HepG2 (cell line): ENCODE data around the gene FXYD5. TPM values are rescaled to one million over a fixed set of nuclear protein-coding genes. Genes with fewer than 3 reads are reported as not detected.

Source experiments
- CEBPG ChIP-seq: IDR thresholded peaks from 2 replicates; pipeline ENCODE4 v1.6.1; 2016
- CREM ChIP-seq, 2 experiments: sonication (generic) in 1 of 2; formaldehyde crosslinking in 1 of 2; IDR thresholded peaks; 2 replicates each; pipeline versions ENCODE4 v1.4.0 to v1.6.1; 2016 to 2020; ENCODE audit warnings: antibody characterized with exemption in 1 of 2, mild to moderate bottlenecking in 1 of 2, missing genetic modification reagents in 1 of 2
- REST ChIP-seq, 2 experiments: IDR thresholded peaks; 2 replicates each; pipeline ENCODE4 v1.6.1; 2011 to 2012; ENCODE audit warnings: low read length in 2 of 2, borderline replicate concordance in 1 of 2, low read depth in 1 of 2, mild to moderate bottlenecking in 1 of 2, moderate library complexity in 1 of 2
- TBX3 ChIP-seq: fragments of 450-650 bp; IDR thresholded peaks from 2 replicates; pipeline ENCODE4 v1.6.1; 2017; ENCODE audit warnings: antibody characterized with exemption, mild to moderate bottlenecking, inconsistent platforms, borderline replicate concordance
- ZBTB49 ChIP-seq: sonication (generic); formaldehyde crosslinking; IDR thresholded peaks from 2 replicates; pipeline ENCODE4 v1.4.0; 2020; ENCODE audit warnings: missing genetic modification reagents, borderline replicate concordance
- ZC3H13 ChIP-seq: sonication (generic); formaldehyde crosslinking; IDR thresholded peaks from 2 replicates; pipeline ENCODE4 v1.8.1; 2023; ENCODE audit warnings: mild to moderate bottlenecking, missing genetic modification reagents, moderate library complexity
- ZKSCAN1 ChIP-seq: fragments of 150-350 bp; IDR thresholded peaks from 2 replicates; pipeline ENCODE4 v1.6.1; 2014; ENCODE audit warnings: low read length
- ZNF574 ChIP-seq: sonication (generic); formaldehyde crosslinking; IDR thresholded peaks from 2 replicates; pipeline ENCODE4 v1.4.0; 2020; ENCODE audit warnings: missing genetic modification reagents
- polyA plus RNA-seq, 8 experiments: library from polyadenylated mRNA; depleted of rRNA in 3 of 8; stranded (reverse) in 7 of 8; unstranded in 1 of 8; fragments of >200 nt; fragmentation: Illumina TruSeq in 4 of 8; extraction: Trizol in 4 of 8; gene quantifications; 2 replicates each; pipeline versions ENCODE4 v1.2.1 to v1.2.3, GENCODE V29; 2011 to 2016; ENCODE audit warnings: low read depth in 4 of 8, missing spikeins in 1 of 8, mixed read lengths in 1 of 8; ENCODE audit not compliant: insufficient read depth in 1 of 8
- total RNA-seq, 5 experiments: library from RNA; depleted of rRNA; stranded (reverse); fragments of >200 nt; fragmentation: Illumina TruSeq; extraction: Trizol; gene quantifications; 2 replicates each; pipeline ENCODE4 v1.2.3, GENCODE V29; 2016; ENCODE audit warnings: low read depth in 1 of 5
- TF ChIP-seq, protein P1 (sequence below): IDR thresholded peaks from 2 replicates; pipeline ENCODE4 v1.6.1; 2016; ENCODE audit warnings: low read depth, control low read depth
- TF ChIP-seq, protein P2 (sequence below): sonication (generic); formaldehyde crosslinking; IDR thresholded peaks from 2 replicates; pipeline ENCODE4 v1.4.0; 2020; ENCODE audit warnings: missing genetic modification reagents
- TF ChIP-seq, protein P3 (sequence below): sonication (generic); formaldehyde crosslinking; IDR thresholded peaks from 2 replicates; pipeline ENCODE4 v1.4.0; 2020; ENCODE audit warnings: missing genetic modification reagents, borderline replicate concordance

FXYD5 gene
- total and polyA plus RNA-seq, 2 of the 13 experiments (the other 11 are each of a cell fraction or from before 2014, with no cell fraction given) = 0.65 TPM; not detected in 1

- TF ChIP-seq ZNF574 (CRISPR knock-in tag) (no peak), ZC3H13 (CRISPR knock-in tag) (no peak), TBX3 (no peak), ZBTB49 (no peak), CEBPG (CRISPR knock-in tag) (peak; percentile 13; the same call in 1 of the 2 replicates), REST (IDR thresholded peaks at IDR 0.05; ENCODE audit: borderline replicate concordance in 1 of 2, low read depth in 1 of 2, low read length in 2 of 2) (no peak), CREM (IDR thresholded peaks at IDR 0.05) (no peak), CREM (CRISPR knock-in tag; IDR thresholded peaks at IDR 0.05) (no peak), ZKSCAN1 (peak; percentile 98)
- TF ChIP-seq, protein P1, sequence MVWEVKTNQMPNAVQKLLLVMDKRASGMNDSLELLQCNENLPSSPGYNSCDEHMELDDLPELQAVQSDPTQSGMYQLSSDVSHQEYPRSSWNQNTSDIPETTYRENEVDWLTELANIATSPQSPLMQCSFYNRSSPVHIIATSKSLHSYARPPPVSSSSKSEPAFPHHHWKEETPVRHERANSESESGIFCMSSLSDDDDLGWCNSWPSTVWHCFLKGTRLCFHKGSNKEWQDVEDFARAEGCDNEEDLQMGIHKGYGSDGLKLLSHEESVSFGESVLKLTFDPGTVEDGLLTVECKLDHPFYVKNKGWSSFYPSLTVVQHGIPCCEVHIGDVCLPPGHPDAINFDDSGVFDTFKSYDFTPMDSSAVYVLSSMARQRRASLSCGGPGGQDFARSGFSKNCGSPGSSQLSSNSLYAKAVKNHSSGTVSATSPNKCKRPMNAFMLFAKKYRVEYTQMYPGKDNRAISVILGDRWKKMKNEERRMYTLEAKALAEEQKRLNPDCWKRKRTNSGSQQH = 0 out of 2 replicates have a peak, but pooled peaks have one; percentile 46
- TF ChIP-seq, protein P2, sequence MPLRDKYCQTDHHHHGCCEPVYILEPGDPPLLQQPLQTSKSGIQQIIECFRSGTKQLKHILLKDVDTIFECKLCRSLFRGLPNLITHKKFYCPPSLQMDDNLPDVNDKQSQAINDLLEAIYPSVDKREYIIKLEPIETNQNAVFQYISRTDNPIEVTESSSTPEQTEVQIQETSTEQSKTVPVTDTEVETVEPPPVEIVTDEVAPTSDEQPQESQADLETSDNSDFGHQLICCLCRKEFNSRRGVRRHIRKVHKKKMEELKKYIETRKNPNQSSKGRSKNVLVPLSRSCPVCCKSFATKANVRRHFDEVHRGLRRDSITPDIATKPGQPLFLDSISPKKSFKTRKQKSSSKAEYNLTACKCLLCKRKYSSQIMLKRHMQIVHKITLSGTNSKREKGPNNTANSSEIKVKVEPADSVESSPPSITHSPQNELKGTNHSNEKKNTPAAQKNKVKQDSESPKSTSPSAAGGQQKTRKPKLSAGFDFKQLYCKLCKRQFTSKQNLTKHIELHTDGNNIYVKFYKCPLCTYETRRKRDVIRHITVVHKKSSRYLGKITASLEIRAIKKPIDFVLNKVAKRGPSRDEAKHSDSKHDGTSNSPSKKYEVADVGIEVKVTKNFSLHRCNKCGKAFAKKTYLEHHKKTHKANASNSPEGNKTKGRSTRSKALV = no peak
- TF ChIP-seq, protein P3, sequence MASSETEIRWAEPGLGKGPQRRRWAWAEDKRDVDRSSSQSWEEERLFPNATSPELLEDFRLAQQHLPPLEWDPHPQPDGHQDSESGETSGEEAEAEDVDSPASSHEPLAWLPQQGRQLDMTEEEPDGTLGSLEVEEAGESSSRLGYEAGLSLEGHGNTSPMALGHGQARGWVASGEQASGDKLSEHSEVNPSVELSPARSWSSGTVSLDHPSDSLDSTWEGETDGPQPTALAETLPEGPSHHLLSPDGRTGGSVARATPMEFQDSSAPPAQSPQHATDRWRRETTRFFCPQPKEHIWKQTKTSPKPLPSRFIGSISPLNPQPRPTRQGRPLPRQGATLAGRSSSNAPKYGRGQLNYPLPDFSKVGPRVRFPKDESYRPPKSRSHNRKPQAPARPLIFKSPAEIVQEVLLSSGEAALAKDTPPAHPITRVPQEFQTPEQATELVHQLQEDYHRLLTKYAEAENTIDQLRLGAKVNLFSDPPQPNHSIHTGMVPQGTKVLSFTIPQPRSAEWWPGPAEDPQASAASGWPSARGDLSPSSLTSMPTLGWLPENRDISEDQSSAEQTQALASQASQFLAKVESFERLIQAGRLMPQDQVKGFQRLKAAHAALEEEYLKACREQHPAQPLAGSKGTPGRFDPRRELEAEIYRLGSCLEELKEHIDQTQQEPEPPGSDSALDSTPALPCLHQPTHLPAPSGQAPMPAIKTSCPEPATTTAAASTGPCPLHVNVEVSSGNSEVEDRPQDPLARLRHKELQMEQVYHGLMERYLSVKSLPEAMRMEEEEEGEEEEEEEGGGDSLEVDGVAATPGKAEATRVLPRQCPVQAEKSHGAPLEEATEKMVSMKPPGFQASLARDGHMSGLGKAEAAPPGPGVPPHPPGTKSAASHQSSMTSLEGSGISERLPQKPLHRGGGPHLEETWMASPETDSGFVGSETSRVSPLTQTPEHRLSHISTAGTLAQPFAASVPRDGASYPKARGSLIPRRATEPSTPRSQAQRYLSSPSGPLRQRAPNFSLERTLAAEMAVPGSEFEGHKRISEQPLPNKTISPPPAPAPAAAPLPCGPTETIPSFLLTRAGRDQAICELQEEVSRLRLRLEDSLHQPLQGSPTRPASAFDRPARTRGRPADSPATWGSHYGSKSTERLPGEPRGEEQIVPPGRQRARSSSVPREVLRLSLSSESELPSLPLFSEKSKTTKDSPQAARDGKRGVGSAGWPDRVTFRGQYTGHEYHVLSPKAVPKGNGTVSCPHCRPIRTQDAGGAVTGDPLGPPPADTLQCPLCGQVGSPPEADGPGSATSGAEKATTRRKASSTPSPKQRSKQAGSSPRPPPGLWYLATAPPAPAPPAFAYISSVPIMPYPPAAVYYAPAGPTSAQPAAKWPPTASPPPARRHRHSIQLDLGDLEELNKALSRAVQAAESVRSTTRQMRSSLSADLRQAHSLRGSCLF (CRISPR knock-in tag) = no peak
These were observed 47.0 kb upstream of the FXYD5 start (continued) for GRCh38 chr19:35107545-35107944.
